HG02840 (cell line): Measurements from ENCODE around the gene SLC19A2.

Source experiments
- ATAC-seq: cut with Tn5 transposase; IDR thresholded peaks from one replicate; pipeline ENCODE4 v1.9.1; 2021; ENCODE audit warnings: mild to moderate bottlenecking, moderate library complexity, moderate number of reproducible peaks; ENCODE audit not compliant: unreplicated experiment, low FRiP score

Gene SLC19A2

GRCh38 chr1:169414952-169415351 is 70.8 kb downstream of the SLC19A2 start:
- ATAC-seq, result no peak
